Spinal cord (tissue), 10 donors: ENCODE data around the gene EHD2. TPM values are rescaled to one million over a fixed set of nuclear protein-coding genes. Genes with fewer than 3 reads are reported as not detected.
"Not testable (repeated sequence)": the region's sequence is repeated elsewhere in the genome, so short reads cannot be mapped to it uniquely, and the experiment has no call there.

ENCODE experiments used
- DNase-seq, 6 donors: peaks; one replicate each; pipeline versions ENCODE4 v3.0.0 to v3.0.0-alpha.2; 2013 to 2015; ENCODE audit warnings: low spot score in 6 of 6, low read depth in 4 of 6
- H3K27ac ChIP-seq: one replicate; pipeline ENCODE4 v1.5.1; 2013; ENCODE audit warnings: low read depth, low read length, control low read depth
- H3K27me3 ChIP-seq: one replicate; pipeline ENCODE4 v1.6.1; 2013; ENCODE audit warnings: low read length; ENCODE audit not compliant: control insufficient read depth, insufficient read depth
- H3K36me3 ChIP-seq: one replicate; pipeline ENCODE4 v1.6.1; 2013; ENCODE audit warnings: low read length; ENCODE audit not compliant: control insufficient read depth, insufficient read depth
- H3K4me1 ChIP-seq: one replicate; pipeline ENCODE4 v1.6.1; 2013; ENCODE audit warnings: low read length; ENCODE audit not compliant: control insufficient read depth, insufficient read depth
- H3K4me3 ChIP-seq: one replicate; pipeline ENCODE4 v1.5.1; 2013; ENCODE audit warnings: low read depth, low read length, control low read depth
- H3K9me3 ChIP-seq: one replicate; pipeline ENCODE4 v1.6.1; 2013; ENCODE audit warnings: low read length; ENCODE audit not compliant: control insufficient read depth, insufficient read depth
- WGBS: methylation state at CpG from one replicate; pipeline ENCODE4 v1.1.5; 2013; ENCODE audit warnings: missing lambda C conversion rate; ENCODE audit not compliant: insufficient coverage; 5-methylcytosine and 5-hydroxymethylcytosine counted together
- polyA plus RNA-seq, 2 donors: library from polyadenylated mRNA; unstranded; fragments of 120-200 nt; gene quantifications; one replicate each; pipeline ENCODE4 v1.2.1, GENCODE V29; 2013; ENCODE audit not compliant: insufficient read length in 2 of 2
- small RNA-seq: library from RNA; depleted of rRNA; stranded (forward); fragments of <200 nt; gene quantifications from one replicate; pipeline ENCODE3, GENCODE V24; 2014; ENCODE audit warnings: low replicate concordance
- total RNA-seq, 2 donors: library from RNA; depleted of rRNA in 1 of 2; stranded (reverse); fragments of 120-200 nt in 1 of 2; fragments of >200 nt in 1 of 2; gene quantifications; one replicate each; pipeline versions ENCODE4 v1.2.3 to v1.2.4, GENCODE V29; 2013 to 2014
- donor health status: healthy.

EHD2 gene
- total and polyA plus RNA-seq, 4 donors, result 16.0 to 26.4 (median 20.3) TPM

GRCh38 chr19:47789811-47790210, 76.6 kb downstream of the EHD2 start:
- not testable (repeated sequence) for H3K9me3 ChIP-seq, DNase-seq, H3K4me1 ChIP-seq, H3K4me3 ChIP-seq, H3K27ac ChIP-seq, H3K27me3 ChIP-seq
- WGBS, result 94% methylated on average over 5 of the region's 13 CpGs
- H3K36me3 ChIP-seq, result peaks cover 37% of the 10 kb centered on the region

- H3K27me3 ChIP-seq, result no peaks in the 10 kb centered on the region
- peaks cover 5% of the 10 kb centered on the region for H3K4me1 ChIP-seq
- no peak overlapping the region for H3K4me3 ChIP-seq
- peaks cover 31% of the 10 kb centered on the region for H3K36me3 ChIP-seq
- WGBS, result 16% methylated on average over 5 of the region's 10 CpGs
- peak in 2 of 6 donors; percentile 64 to 70 for DNase-seq
- H3K9me3 ChIP-seq, result no peaks in the 10 kb centered on the region
- H3K27ac ChIP-seq, result no peak overlapping the region
Measured at GRCh38 chr19:47790398-47790814, 77.2 kb downstream of the EHD2 start.

GRCh38 chr19:47792616-47793015, 79.4 kb downstream of the EHD2 start:
- WGBS, result no CpG with 5 or more reads among the region's 1 CpG
- peaks cover 5% of the 10 kb centered on the region for H3K4me1 ChIP-seq
- no peak overlapping the region for H3K27ac ChIP-seq
- no peaks in the 10 kb centered on the region for H3K9me3 ChIP-seq
- no peaks in the 10 kb centered on the region for H3K27me3 ChIP-seq
- no peak for DNase-seq
- peaks cover 9% of the 10 kb centered on the region for H3K36me3 ChIP-seq
- H3K4me3 ChIP-seq, result no peak overlapping the region

Small RNA genes within 50 kb of the gene (small RNA-seq; reads per million reads assigned to genes)
- not detected for gene SNORD23

Other genes with a start within 250 kb of the EHD2 start
- 10 to 100 TPM in 1 of 2 donors, 1 to 10 TPM in 1; 3.2 to 22.9 TPM for gene SLC8A2, start 241.5 kb upstream of the EHD2 start, total RNA-seq
- gene SLC8A2, start 241.5 kb upstream of the EHD2 start, polyA plus RNA-seq, result 10 to 100 TPM; 24.0 to 37.5 TPM
- 1 to 10 TPM; 7.1 to 9.8 TPM for gene KPTN, start 229.2 kb upstream of the EHD2 start, total RNA-seq
- gene KPTN, start 229.2 kb upstream of the EHD2 start, polyA plus RNA-seq, result 10 to 100 TPM; 25.2 to 29.0 TPM
- 10 to 100 TPM; 60.6 to 69.6 TPM for gene NAPA, start 198.4 kb upstream of the EHD2 start, total RNA-seq
- gene NAPA, start 198.4 kb upstream of the EHD2 start, polyA plus RNA-seq, result 100 to 1,000 TPM; 192 to 203 TPM
- gene ZNF541, start 140.3 kb upstream of the EHD2 start, total RNA-seq, result under 1 TPM; 0.22 to 0.50 TPM
- gene ZNF541, start 140.3 kb upstream of the EHD2 start, polyA plus RNA-seq, result under 1 TPM; 0.41 to 0.59 TPM
- 1 to 10 TPM; 2.7 to 4.7 TPM for gene BICRA, start 104.3 kb upstream of the EHD2 start, total RNA-seq
- 10 to 100 TPM; 19.0 to 24.4 TPM for gene BICRA, start 104.3 kb upstream of the EHD2 start, polyA plus RNA-seq
- gene NOP53, start 32.1 kb downstream of the EHD2 start, total RNA-seq, result 100 to 1,000 TPM in 1 of 2 donors, 10 to 100 TPM in 1; 34.6 to 126 TPM
- 100 to 1,000 TPM; 213 to 224 TPM for gene NOP53, start 32.1 kb downstream of the EHD2 start, polyA plus RNA-seq
- gene SELENOW, start 65.3 kb downstream of the EHD2 start, total RNA-seq, result 100 to 1,000 TPM; 329 to 692 TPM
- 100 to 1,000 TPM; 639 to 641 TPM for gene SELENOW, start 65.3 kb downstream of the EHD2 start, polyA plus RNA-seq
- not detected for gene TPRX1, start 91.1 kb downstream of the EHD2 start, total RNA-seq
- not detected for gene TPRX1, start 91.1 kb downstream of the EHD2 start, polyA plus RNA-seq
- gene CRX, start 108.5 kb downstream of the EHD2 start, total RNA-seq, result under 1 TPM in 1 of 2 donors, not detected in 1; 0.17 TPM
- under 1 TPM in 1 of 2 donors, not detected in 1; 0.18 TPM for gene CRX, start 108.5 kb downstream of the EHD2 start, polyA plus RNA-seq
- not detected for gene TPRX2, start 145.8 kb downstream of the EHD2 start, total RNA-seq
- gene TPRX2, start 145.8 kb downstream of the EHD2 start, polyA plus RNA-seq, result not detected
- gene SULT2A1, start 172.9 kb downstream of the EHD2 start, total RNA-seq, result under 1 TPM; 0.10 to 0.17 TPM
- gene SULT2A1, start 172.9 kb downstream of the EHD2 start, polyA plus RNA-seq, result under 1 TPM in 1 of 2 donors, not detected in 1; 0.20 TPM